Neural progenitor cell (in vitro differentiated cells): Measurements from ENCODE around the gene R3HCC1L. TPM values are rescaled to one million over a fixed set of nuclear protein-coding genes. Genes with fewer than 3 reads are reported as not detected.

ENCODE experiments used
- DNase-seq: peaks from one replicate; pipeline ENCODE4 v3.0.0-alpha.2; 2016; ENCODE audit warnings: low spot score
- H2AFZ ChIP-seq: fragments of 200-600 bp; sonication (generic); replicated peaks from 2 replicates; pipeline ENCODE4 v1.6.1; 2016; ENCODE audit warnings: antibody characterized with exemption
- H3F3A ChIP-seq: fragments of 200-600 bp; sonication (generic); 2 replicates; pipeline ENCODE4 v1.6.1; 2016; ENCODE audit warnings: antibody characterized with exemption, low read depth
- H3K27ac ChIP-seq: fragments of 200-600 bp; sonication (generic); 2 replicates; pipeline ENCODE4 v1.5.1; 2016; ENCODE audit warnings: mild to moderate bottlenecking
- H3K27me3 ChIP-seq: fragments of 200-600 bp; sonication (generic); 2 replicates; pipeline ENCODE4 v1.6.1; 2016; ENCODE audit warnings: mild to moderate bottlenecking, moderate library complexity
- H3K36me3 ChIP-seq: fragments of 200-600 bp; sonication (generic); 2 replicates; pipeline ENCODE4 v1.5.1; 2016
- H3K4me1 ChIP-seq: fragments of 200-600 bp; sonication (generic); 2 replicates; pipeline ENCODE4 v1.6.1; 2016; ENCODE audit warnings: mixed run types
- H3K4me2 ChIP-seq: fragments of 200-600 bp; sonication (generic); 2 replicates; pipeline ENCODE4 v1.6.1; 2016
- H3K4me3 ChIP-seq: fragments of 200-600 bp; sonication (generic); 2 replicates; pipeline ENCODE4 v1.5.1; 2016
- H3K79me2 ChIP-seq: fragments of 200-600 bp; sonication (generic); 2 replicates; pipeline ENCODE4 v1.6.1; 2016; ENCODE audit warnings: low read depth
- H3K9ac ChIP-seq: fragments of 200-600 bp; sonication (generic); 2 replicates; pipeline ENCODE4 v1.6.1; 2016
- H3K9me3 ChIP-seq: fragments of 200-600 bp; sonication (generic); 2 replicates; pipeline ENCODE4 v1.5.1; 2016; ENCODE audit warnings: low read depth
- H4K20me1 ChIP-seq: fragments of 200-600 bp; sonication (generic); 2 replicates; pipeline ENCODE4 v1.6.1; 2016; ENCODE audit warnings: low read depth
- H3K27ac Mint-ChIP-seq: 3 replicates; pipeline ENCODE4 v1.8.0; 2021; ENCODE audit warnings: mixed read lengths
- H3K27me3 Mint-ChIP-seq: 2 replicates; pipeline ENCODE4 v1.8.0; 2022; ENCODE audit warnings: low read depth, mild to moderate bottlenecking, inconsistent platforms, moderate library complexity, mixed read lengths; ENCODE audit not compliant: insufficient read depth
- H3K36me3 Mint-ChIP-seq: 3 replicates; pipeline ENCODE4 v1.8.0; 2021; ENCODE audit warnings: mixed read lengths
- H3K4me1 Mint-ChIP-seq: 3 replicates; pipeline ENCODE4 v1.8.0; 2021; ENCODE audit warnings: mixed read lengths
- H3K4me3 Mint-ChIP-seq: 3 replicates; pipeline ENCODE4 v1.8.0; 2021; ENCODE audit warnings: mild to moderate bottlenecking, moderate library complexity, mixed read lengths
- H3K9me3 Mint-ChIP-seq: 3 replicates; pipeline ENCODE4 v1.8.0; 2020; ENCODE audit warnings: mixed read lengths
- CTCF ChIP-seq: fragments of 200-600 bp; sonication (generic); IDR thresholded peaks from 2 replicates; pipeline ENCODE4 v1.5.1; 2017; ENCODE audit warnings: antibody characterized with exemption, mild to moderate bottlenecking
- EZH2 ChIP-seq: fragments of 200-600 bp; sonication (generic); IDR thresholded peaks from 2 replicates; pipeline ENCODE4 v1.6.1; 2017; ENCODE audit warnings: antibody characterized with exemption, mild to moderate bottlenecking, moderate library complexity
- EZH2phosphoT487 ChIP-seq: fragments of 200-600 bp; sonication (generic); IDR thresholded peaks from 2 replicates; pipeline ENCODE4 v1.6.1; 2017; ENCODE audit warnings: antibody characterized with exemption
- total RNA-seq: library from RNA; depleted of rRNA; stranded (reverse); fragments of >200 nt; gene quantifications from 2 replicates; pipeline ENCODE4 v1.2.3, GENCODE V29; 2015; ENCODE audit warnings: low replicate concordance

R3HCC1L gene
- total RNA-seq, 1 donor from 2014 or later, result 26.8 TPM

- H3K4me3 Mint-ChIP-seq, result no peak overlapping the region
- H3K9me3 Mint-ChIP-seq, result no peaks in the 10 kb centered on the region
- Histone ChIP-seq H3K36me3 (no peaks in the 10 kb centered on the region), H3K4me3 (no peak overlapping the region), H2AFZ (no peak overlapping the region), H4K20me1 (no peaks in the 10 kb centered on the region), H3F3A (no peaks in the 10 kb centered on the region), H3K27me3 (no peaks in the 10 kb centered on the region), H3K4me2 (no peak overlapping the region), H3K27ac (no peak overlapping the region), H3K4me1 (peaks cover 37% of the 10 kb centered on the region), H3K9me3 (no peaks in the 10 kb centered on the region), H3K9ac (no peak overlapping the region), H3K79me2 (no peaks in the 10 kb centered on the region)
- no peaks in the 10 kb centered on the region for H3K36me3 Mint-ChIP-seq
- TF ChIP-seq EZH2phosphoT487 (no peak), CTCF (no peak), EZH2 (no peak)
- H3K27me3 Mint-ChIP-seq, result peaks cover 5% of the 10 kb centered on the region
- DNase-seq, result peak; percentile 41
- H3K4me1 Mint-ChIP-seq, result peaks cover 16% of the 10 kb centered on the region
- no peak overlapping the region for H3K27ac Mint-ChIP-seq
Observed at GRCh38 chr10:98098247-98098646, 36.2 kb upstream of the R3HCC1L start.

DNA sequence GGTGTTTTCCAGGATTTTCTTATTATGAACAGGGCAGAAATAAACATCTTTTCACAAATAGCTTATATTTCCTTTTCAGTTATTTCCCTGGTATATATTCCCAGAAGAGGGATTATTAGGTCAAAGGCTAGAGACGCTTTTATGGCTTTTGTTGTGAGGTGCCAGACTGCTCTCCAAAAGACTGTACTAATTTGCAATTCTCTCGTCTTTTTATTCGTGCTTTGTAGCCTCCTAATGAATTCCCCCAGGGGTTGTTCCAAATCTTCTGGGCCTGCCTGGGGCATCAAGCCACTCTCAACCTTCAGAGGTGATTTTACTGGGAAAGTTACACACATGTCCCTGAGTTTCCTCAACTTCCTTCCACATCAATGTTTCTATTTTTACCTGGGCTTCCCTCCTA, 34.0 kb upstream of the R3HCC1L start:
- DNase-seq, result no peak
- TF ChIP-seq EZH2 (no peak), EZH2phosphoT487 (no peak), CTCF (no peak)
- H3K27ac ChIP-seq, result no peak overlapping the region
- peaks cover 16% of the 10 kb centered on the region for H3K4me1 Mint-ChIP-seq
- H3K4me1 ChIP-seq, result peaks cover 37% of the 10 kb centered on the region
- H4K20me1 ChIP-seq, result no peaks in the 10 kb centered on the region
- H3K36me3 Mint-ChIP-seq, result no peaks in the 10 kb centered on the region
- no peaks in the 10 kb centered on the region for H3K79me2 ChIP-seq
- H3K9me3 Mint-ChIP-seq, result no peaks in the 10 kb centered on the region
- no peak overlapping the region for H3K4me3 ChIP-seq
- H2AFZ ChIP-seq, result no peak overlapping the region
- peaks cover 5% of the 10 kb centered on the region for H3K27me3 Mint-ChIP-seq
- H3K36me3 ChIP-seq, result no peaks in the 10 kb centered on the region
- no peak overlapping the region for H3K4me3 Mint-ChIP-seq
- H3K9ac ChIP-seq, result no peak overlapping the region
- no peaks in the 10 kb centered on the region for H3F3A ChIP-seq
- H3K9me3 ChIP-seq, result no peaks in the 10 kb centered on the region
- H3K27ac Mint-ChIP-seq, result no peak overlapping the region
- H3K27me3 ChIP-seq, result no peaks in the 10 kb centered on the region
- peak overlapping the region; percentile 49 for H3K4me2 ChIP-seq

DNA sequence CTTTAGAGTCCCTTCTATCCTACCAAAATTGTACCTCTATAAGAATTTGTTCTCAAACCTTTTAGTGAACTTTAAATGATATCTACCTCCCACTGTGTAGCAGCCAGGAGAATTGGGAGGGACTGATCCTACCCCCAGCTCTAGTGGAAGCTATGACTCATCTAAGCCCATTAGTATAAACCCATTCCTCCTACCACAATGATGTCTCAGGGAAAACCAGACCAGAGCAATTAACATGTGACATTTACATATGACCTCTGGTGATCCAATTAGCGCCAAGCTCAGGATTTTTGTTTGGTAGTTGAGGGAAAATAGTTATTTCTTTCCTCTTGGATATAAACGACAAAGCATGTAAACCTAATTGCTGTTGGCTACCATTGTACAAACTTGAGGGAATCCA, 33.1 kb upstream of the R3HCC1L start:
- no peaks in the 10 kb centered on the region for H3K27me3 ChIP-seq
- TF ChIP-seq EZH2phosphoT487, result no peak
- no peak for TF ChIP-seq CTCF
- TF ChIP-seq EZH2, result no peak
- peak overlapping the region; percentile 49 for H3K4me2 ChIP-seq
- H3F3A ChIP-seq, result no peaks in the 10 kb centered on the region
- Mint-ChIP-seq H3K4me1 (peaks cover 14% of the 10 kb centered on the region), H3K36me3 (no peaks in the 10 kb centered on the region), H3K27ac (no peak overlapping the region), H3K4me3 (no peak overlapping the region), H3K27me3 (peaks cover 3% of the 10 kb centered on the region), H3K9me3 (no peaks in the 10 kb centered on the region)
- no peaks in the 10 kb centered on the region for H3K79me2 ChIP-seq
- peaks cover 34% of the 10 kb centered on the region for H3K4me1 ChIP-seq
- H3K9me3 ChIP-seq, result no peaks in the 10 kb centered on the region
- H2AFZ ChIP-seq, result no peak overlapping the region
- H3K9ac ChIP-seq, result no peak overlapping the region
- no peak overlapping the region for H3K4me3 ChIP-seq
- DNase-seq, result no peak
- H4K20me1 ChIP-seq, result no peaks in the 10 kb centered on the region
- H3K36me3 ChIP-seq, result no peaks in the 10 kb centered on the region
- H3K27ac ChIP-seq, result no peak overlapping the region

- TF ChIP-seq CTCF (no peak), EZH2phosphoT487 (no peak), EZH2 (no peak)
- DNase-seq, result no peak
- H3K27ac Mint-ChIP-seq, result no peak overlapping the region
Observed at GRCh38 chr10:98104125-98104524, 30.3 kb upstream of the R3HCC1L start.

More at GRCh38 chr10:98104125-98104524, 30.3 kb upstream of the R3HCC1L start:
- Histone ChIP-seq H3K9me3 (no peaks in the 10 kb centered on the region), H3K4me3 (no peak overlapping the region), H4K20me1 (no peaks in the 10 kb centered on the region), H3K9ac (no peak overlapping the region), H2AFZ (no peak overlapping the region), H3K4me2 (no peak overlapping the region), H3K27me3 (no peaks in the 10 kb centered on the region), H3F3A (no peaks in the 10 kb centered on the region), H3K79me2 (no peaks in the 10 kb centered on the region), H3K4me1 (peaks cover 18% of the 10 kb centered on the region), H3K27ac (no peak overlapping the region), H3K36me3 (no peaks in the 10 kb centered on the region)
- Mint-ChIP-seq H3K4me1 (no peaks in the 10 kb centered on the region), H3K9me3 (no peaks in the 10 kb centered on the region), H3K36me3 (no peaks in the 10 kb centered on the region), H3K27me3 (peaks cover 3% of the 10 kb centered on the region), H3K4me3 (no peak overlapping the region)
